Stimulated activated CD8-positive, alpha-beta memory T cell treated with anti-CD3 and anti-CD28 coated beads, Interleukin-7, amount 100 ng/mL, for 24 hours (primary cell): ENCODE results near the gene BRINP3.
"Not testable (repeated sequence)": the region's sequence is repeated elsewhere in the genome, so short reads cannot be mapped to it uniquely, and the experiment has no call there.

Experiments used
- DNase-seq: peaks from one replicate; pipeline ENCODE4 v3.0.0-alpha.2; 2020; ENCODE audit warnings: low read depth

Gene BRINP3

DNA sequence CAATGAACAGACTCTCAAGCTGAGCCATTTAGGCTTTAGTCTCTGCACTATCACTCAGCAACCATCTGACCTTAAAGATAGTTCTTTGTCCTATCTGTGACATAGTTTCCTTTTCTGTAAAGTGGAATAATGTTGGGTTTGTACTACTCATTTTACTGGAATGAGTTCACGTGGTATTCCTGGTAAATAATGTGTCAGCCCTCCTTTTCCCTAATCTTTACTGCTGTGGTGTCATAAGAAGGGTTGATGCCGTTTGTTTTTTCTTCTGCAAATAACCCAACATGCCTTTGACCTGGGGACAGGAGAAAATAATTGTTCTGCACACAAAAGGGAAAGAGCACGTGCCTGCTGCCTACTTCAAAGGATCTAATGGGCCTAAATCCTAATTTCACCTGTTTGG lies 297.8 kb downstream of the BRINP3 start:
- no peak for DNase-seq

- no peak for DNase-seq
Observed at GRCh38 chr1:190178827-190179226, 298.8 kb downstream of the BRINP3 start.

GRCh38 chr1:190177555-190177954 lies 300.1 kb downstream of the BRINP3 start:
- DNase-seq = no peak

GRCh38 chr1:190176776-190177175 lies 300.9 kb downstream of the BRINP3 start:
- DNase-seq = no peak

DNA sequence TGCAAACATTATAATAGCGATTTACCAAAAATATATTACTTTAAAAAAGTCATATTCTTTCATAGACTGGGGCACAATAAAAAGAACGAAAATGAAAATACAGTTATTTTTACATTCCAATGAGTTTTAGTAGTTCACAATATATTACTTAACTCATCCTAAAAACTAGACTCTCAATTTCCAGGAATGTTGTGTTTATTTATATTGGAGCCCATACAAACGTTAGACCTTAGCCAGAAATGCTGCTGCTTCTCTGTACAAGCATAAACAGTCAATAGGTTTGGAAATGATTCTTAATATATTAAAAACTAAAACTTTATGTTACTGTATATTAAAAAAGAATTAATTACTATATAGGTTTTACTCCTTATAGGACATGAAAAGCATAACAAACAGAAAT lies 302.3 kb downstream of the BRINP3 start:
- DNase-seq = no peak

- no peak for DNase-seq
Observed at GRCh38 chr1:190172651-190173430, 304.8 kb downstream of the BRINP3 start.

DNA sequence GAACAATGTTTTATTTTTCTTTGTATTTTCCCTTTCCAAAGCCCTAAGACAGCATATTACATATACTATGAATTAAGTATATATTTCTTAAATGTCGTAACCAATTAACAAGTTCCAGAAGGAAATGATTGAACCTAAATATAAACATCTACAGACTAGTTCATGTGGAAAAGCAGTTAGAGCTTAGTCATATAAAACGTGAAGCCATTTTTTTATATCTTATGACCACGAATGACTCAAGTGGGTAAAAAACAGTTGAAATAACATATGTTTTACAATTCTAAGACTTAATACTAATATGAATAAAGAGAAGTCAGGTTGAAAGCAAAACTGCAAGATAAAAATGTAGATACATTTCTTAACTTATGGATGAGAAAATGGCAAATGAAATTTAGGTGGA lies 307.3 kb downstream of the BRINP3 start:
- DNase-seq = no peak

GRCh38 chr1:190169311-190170067 lies 308.2 kb downstream of the BRINP3 start:
- DNase-seq = no peak

DNA sequence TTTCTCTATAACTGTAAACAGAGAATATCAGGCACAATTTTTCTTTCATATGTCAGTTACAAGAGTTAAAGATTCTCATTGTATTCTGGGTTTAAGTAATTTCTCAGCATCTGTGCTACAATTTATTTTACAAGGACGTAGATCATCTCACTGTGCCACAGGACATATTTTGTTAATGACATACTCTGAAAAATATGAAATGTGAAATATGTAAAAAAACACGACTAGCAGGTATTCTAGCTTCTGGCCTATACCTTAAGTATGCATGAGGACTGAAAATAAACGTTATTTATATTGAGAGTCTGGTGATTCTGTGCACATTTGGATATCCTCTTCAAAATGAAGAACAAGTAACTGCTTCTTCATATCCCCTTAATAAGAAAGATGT lies 308.8 kb downstream of the BRINP3 start:
- no peak for DNase-seq

DNA sequence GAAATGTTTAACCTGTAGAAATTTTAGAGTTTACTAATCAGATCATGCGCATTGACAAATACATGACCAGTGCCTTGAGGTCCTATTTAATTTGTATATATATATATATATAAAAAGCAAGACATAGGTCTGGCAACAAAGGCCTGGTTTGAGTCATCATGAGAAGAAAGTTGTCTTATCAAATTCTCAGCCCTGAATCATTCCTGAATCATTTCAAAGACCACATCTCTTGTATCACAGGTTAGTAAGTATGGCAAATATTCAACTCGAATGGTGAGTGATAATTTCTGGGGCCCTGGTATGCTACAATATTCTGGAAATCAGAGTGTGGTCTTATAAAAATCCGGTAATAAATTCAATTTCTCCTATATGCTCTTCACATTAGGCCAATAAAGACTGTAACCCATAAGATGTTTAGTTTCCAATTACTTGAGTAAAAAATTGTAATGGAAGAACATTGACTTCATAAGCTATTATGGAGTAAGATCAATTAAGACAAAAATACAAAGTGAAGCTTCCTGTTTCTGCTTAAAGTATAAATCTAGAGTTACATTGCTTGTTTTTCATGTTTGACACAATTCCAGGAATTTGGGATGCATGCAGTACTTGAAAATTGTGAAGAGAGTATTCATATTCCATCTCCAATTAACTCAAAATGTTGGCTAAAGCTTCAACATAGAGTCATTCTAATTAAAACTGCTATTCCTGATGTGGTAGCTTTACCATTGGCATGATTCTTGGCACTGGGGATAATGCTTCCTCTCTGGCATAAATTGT lies 309.4 kb downstream of the BRINP3 start:
- DNase-seq = no peak

DNA sequence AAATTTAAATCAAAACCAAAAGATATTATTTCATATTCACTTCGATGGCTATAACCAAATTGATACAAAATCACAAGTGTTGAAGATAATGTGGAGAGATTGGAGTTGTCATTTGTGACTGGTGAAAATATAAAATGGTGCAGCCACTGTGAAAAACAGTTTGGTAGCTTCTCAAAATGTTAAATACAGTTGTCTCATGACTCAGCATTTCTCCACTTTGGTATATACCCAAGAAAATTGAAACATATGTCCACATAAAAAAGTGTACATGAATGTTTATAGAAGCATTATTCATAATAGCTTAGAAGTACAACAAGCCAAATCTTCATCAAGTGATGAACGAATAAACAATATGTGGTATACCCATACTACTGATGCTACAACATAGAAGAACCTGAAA lies 318.5 kb downstream of the BRINP3 start:
- DNase-seq = no peak

- DNase-seq = no peak
Observed at GRCh38 chr1:190154744-190155143, 322.9 kb downstream of the BRINP3 start.

GRCh38 chr1:190147616-190148015 lies 330.0 kb downstream of the BRINP3 start:
- no peak for DNase-seq

DNA sequence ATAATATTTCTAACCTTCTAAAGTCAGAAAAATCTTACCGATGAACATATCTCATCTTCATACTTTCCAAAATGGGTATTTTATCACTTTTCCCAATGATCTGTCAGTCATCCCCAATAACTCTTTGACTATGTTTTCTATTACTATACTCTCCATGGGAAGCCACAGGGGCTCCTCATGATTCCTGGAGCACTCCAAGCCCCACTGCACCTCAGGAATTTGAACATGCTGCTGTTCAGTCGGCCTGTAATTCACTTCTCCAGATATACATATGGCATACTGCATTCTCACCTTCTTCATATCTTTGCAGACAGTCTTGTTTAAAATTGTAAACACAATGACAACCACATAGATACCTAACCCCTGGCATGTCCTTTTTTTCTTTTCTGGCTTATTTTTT lies 333.0 kb downstream of the BRINP3 start:
- no peak for DNase-seq

DNA sequence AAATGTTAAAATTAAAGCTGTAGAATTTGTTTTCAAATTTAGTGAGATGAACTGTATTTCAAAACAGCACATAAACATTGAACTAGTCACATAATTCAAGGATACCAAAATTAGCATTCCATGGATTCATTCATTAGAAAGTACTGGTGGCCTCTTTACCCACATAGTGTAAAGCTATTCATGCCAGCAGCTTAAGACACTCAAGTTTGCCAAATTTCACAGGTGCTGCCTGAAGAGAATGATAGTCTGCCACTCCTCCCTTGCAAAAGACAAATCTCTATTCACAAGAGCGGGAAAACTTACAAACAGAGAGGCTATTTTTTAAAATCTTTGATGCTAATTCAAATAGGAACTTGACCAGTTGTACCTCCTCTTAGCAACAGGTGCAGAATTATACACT lies 337.0 kb downstream of the BRINP3 start:
- no peak for DNase-seq

DNA sequence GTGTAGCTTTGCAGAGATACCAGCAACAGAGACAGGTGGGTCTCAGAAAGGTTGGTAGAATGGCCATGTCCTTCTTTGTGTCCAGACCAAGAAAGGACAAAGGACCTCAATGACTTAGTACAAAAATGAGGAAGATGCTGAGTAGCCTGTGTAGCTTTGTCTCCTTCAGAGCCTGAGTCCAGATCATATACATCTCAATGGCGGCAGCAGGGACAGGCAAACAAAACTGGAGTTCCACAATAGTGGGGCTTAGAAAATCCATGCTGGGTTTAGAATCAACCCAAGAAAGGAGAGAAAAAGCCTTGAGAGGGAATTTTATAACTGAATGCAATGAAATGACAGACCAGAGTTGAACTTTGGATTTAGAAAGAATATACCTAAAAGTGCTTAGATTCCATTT lies 339.0 kb downstream of the BRINP3 start:
- DNase-seq = no peak

DNA sequence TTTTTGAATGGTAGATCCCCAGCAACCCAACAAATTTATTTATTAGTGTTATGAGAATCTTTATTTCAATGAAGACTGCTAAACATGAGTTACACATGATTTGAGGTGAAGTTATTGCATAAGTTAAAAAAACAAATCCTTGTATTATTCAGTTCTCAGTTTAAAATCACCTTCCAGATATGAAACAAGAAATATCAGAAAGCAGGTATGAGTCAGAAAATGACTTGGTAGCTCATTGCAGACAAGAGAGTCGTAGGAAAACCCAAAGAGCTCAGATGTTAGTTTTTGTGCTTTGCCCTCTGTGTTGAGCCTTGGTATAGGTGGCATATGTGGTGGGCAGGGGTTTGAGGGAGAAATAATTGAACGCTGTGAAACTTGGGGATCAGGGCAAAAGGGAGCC lies 339.4 kb downstream of the BRINP3 start:
- no peak for DNase-seq

DNA sequence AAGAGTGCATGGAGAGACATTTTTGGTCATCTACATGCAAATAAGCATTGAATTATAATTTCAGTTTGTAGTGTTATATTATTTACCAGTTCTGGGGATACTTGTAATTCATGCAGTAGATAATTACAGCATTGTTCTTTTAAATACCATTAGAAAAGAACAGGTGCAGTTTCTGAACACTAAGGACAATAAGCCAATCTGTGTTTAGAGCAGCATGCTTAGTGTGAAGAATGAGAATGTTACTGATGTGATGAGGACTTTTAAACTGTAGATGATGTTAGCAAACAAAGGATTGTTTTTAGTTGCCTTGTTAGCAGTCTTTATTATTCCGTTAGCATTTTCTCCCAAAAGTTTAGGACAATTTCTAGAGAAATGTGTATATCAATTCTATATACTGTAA lies 348.3 kb downstream of the BRINP3 start:
- DNase-seq = no peak

- DNase-seq = no peak
Observed at GRCh38 chr1:190126728-190127127, 350.9 kb downstream of the BRINP3 start.

- no peak for DNase-seq
Observed at GRCh38 chr1:190124068-190124467, 353.6 kb downstream of the BRINP3 start.

DNA sequence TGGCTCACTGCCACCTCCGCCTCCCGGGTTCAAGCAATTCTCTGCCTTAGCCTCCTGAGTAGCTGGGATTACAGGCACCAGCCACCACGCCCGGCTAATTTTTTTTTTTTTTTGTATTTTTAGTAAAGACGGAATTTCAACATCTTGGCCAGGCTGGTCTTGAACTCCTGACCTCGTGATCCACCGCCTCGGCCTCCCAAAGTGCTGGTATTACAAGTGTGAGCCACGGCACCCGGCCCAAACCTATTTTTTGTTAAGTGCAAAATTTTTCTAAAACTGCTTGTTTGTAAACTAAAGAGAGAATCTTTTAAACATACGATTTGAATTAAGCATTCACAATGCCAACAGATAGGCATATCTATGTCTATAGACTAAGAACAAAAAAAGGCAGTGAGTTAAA lies 357.1 kb downstream of the BRINP3 start:
- not testable (repeated sequence) for DNase-seq

DNA sequence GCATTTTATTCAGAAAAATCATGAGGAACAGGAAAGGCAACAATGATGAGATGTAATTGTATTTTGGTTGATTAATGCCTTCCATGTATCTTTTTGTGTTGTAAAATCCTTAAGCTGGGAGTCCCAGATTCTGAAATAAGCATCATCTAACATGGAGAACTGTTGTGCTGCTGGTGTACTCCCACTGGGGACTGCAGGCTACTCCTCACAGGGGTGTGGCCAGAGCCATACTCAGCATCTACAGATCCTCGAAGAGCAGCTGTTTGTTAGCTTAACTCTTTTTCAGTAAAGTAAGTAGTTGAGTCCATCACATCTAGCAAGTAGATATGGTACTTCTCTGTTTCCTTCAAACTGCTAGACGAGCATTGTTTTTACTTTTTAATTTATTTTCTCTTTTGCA lies 358.0 kb downstream of the BRINP3 start:
- DNase-seq = no peak

DNA sequence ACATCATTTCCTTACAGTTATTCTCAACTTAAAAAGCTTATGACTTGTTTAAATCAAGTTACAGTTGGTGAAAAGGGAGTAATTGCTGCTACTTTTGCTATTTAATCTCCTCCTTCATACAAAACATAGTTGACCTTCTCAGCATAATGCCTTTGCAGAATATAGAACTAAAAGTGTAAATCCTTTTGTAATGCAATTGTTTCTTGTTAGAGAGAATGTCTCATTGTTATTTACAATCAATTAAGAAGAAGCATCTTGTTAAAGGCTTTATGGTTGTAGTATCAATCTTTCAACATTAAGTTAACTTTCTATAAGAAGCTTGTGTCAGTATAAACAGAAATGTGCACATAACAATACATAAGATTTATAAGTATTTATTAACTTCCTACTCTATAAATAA lies 360.7 kb downstream of the BRINP3 start:
- DNase-seq = no peak
